Measurements from ENCODE around the gene ZNF609. TPM values are rescaled to one million over a fixed set of nuclear protein-coding genes. Genes with fewer than 3 reads are reported as not detected.

Gene ZNF609
- total and polyA plus RNA-seq, 2 experiments from 2014 or later, result 12.5 to 23.0 TPM

DNA sequence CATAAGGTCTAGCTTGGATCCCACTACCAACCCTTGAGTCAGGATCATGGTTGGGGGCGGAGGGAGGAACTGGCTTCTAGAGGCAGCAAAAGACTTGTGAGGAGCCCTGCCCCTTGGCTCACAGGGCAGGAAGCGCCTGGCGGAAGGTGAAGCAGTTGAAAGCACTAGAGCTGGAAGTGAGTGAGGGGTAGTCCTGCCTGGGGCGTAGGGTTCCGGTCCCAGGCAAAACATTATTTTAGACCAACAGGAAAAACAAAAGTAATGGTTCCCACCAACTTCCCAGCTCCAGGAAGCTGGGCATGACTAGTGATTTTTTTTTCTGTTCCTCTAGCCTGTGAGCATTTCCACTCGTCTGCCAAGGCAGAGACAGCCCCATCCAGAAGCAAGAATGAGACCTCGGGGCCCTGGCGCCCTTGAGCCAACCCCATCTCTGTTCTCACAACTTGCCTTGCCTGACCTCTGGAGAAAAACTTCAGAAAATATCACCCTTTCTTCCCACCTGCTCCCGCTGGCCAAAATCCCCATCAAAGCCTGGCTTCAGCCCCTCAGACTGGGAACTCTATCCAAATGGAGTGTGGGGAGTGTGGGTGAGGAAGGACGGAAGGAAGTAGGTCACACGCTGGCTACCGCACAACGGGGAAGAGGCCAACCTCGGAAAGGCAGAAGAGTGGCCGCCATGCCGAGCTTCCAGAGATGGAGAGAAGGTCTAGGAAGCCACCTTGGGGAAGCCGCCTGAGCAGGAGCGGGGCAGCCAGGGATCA, 257.5 kb downstream of the ZNF609 start:
- Histone ChIP-seq H3K79me2 (no peaks in the 10 kb centered on the region), H3K27me3 (no peaks in the 10 kb centered on the region), H3K36me3 (replicated peaks; ENCODE audit: insufficient read depth, low read depth) (no peaks in the 10 kb centered on the region), H3K9me2 (replicated peaks; ENCODE audit: insufficient read depth) (no peaks in the 10 kb centered on the region), H3K27ac (no peak overlapping the region), H4K20me1 (ENCODE audit: insufficient read depth, poor library complexity, severe bottlenecking) (no peaks in the 10 kb centered on the region), H3K4me3 (no peak overlapping the region), H3K9me3 (ENCODE audit: low read depth) (no peaks in the 10 kb centered on the region), H2AFZ (no peak overlapping the region), H3K4me1 (ENCODE audit: insufficient read depth) (no peaks in the 10 kb centered on the region), H3K4me2 (no peak overlapping the region)
- 97% methylated on average over 18 of the region's 18 CpGs for WGBS (ENCODE audit: low lambda C conversion rate, missing lambda C conversion rate)
- TF ChIP-seq, protein P1, sequence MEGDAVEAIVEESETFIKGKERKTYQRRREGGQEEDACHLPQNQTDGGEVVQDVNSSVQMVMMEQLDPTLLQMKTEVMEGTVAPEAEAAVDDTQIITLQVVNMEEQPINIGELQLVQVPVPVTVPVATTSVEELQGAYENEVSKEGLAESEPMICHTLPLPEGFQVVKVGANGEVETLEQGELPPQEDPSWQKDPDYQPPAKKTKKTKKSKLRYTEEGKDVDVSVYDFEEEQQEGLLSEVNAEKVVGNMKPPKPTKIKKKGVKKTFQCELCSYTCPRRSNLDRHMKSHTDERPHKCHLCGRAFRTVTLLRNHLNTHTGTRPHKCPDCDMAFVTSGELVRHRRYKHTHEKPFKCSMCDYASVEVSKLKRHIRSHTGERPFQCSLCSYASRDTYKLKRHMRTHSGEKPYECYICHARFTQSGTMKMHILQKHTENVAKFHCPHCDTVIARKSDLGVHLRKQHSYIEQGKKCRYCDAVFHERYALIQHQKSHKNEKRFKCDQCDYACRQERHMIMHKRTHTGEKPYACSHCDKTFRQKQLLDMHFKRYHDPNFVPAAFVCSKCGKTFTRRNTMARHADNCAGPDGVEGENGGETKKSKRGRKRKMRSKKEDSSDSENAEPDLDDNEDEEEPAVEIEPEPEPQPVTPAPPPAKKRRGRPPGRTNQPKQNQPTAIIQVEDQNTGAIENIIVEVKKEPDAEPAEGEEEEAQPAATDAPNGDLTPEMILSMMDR (IDR thresholded peaks at IDR 0.05; ENCODE audit: poor library complexity), result no peak
- TF ChIP-seq EZH2phosphoT487 (IDR thresholded peaks at IDR 0.05; ENCODE audit: low read depth, severe bottlenecking, unreplicated experiment) (no peak), EZH2 (IDR thresholded peaks at IDR 0.05; ENCODE audit: borderline replicate concordance) (no peak)
- DNase-seq (ENCODE audit: low spot score), result no peak

DNA sequence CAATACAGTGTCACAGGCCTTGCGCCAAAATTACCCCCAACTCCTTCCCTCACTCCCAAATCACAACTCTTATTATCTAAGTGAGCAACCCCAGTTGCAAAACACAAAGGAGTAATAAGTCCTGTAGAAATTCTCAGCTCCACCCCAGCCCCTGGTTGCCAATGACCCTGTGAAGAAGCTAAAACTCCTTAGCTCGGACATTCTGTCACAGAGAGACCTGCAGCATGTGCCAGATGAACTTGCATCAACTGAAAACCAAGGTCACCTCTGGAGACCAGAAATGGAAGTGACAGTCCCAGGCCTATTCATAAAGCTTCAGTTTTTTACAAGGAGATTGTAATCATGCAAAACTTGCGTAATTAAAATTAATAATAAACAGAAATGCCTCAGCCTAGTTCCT, 259.8 kb downstream of the ZNF609 start:
- H3K36me3 ChIP-seq (replicated peaks; ENCODE audit: insufficient read depth, low read depth), result no peaks in the 10 kb centered on the region
- H3K27me3 ChIP-seq, result no peaks in the 10 kb centered on the region
- H3K4me2 ChIP-seq, result no peak overlapping the region
- no peak overlapping the region for H3K4me3 ChIP-seq
- WGBS (ENCODE audit: low lambda C conversion rate, missing lambda C conversion rate), result 95% methylated on average over 3 of the region's 3 CpGs
- no peaks in the 10 kb centered on the region for H4K20me1 ChIP-seq (ENCODE audit: insufficient read depth, poor library complexity, severe bottlenecking)
- no peaks in the 10 kb centered on the region for H3K9me3 ChIP-seq (ENCODE audit: low read depth)
- no peak overlapping the region for H2AFZ ChIP-seq
- TF ChIP-seq EZH2phosphoT487 (IDR thresholded peaks at IDR 0.05; ENCODE audit: low read depth, severe bottlenecking, unreplicated experiment), result no peak
- TF ChIP-seq, protein P1 (IDR thresholded peaks at IDR 0.05; ENCODE audit: poor library complexity), result no peak
- H3K9me2 ChIP-seq (replicated peaks; ENCODE audit: insufficient read depth), result no peaks in the 10 kb centered on the region
- H3K79me2 ChIP-seq, result no peaks in the 10 kb centered on the region
- DNase-seq (ENCODE audit: low spot score), result no peak
- no peaks in the 10 kb centered on the region for H3K4me1 ChIP-seq (ENCODE audit: insufficient read depth)
- no peak overlapping the region for H3K27ac ChIP-seq

DNA sequence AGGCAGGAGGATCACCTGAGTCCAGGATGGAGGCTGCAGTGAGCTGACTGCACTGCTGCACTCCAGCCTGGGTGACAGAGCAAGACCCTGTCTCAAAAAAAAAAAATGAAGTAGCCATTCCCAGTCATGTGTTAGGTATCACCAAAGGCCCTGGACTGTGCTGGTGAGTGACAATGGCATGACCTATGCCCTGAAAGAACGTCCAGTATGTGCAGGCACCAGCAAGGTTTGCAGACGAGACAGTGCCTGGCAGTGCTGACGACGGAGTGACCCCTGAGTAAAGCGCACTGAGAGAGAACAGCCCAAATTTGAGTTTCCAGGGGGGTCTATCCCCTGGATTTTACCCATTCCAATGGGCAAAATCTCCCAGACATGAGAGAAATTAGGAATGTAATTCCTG, 269.8 kb downstream of the ZNF609 start:
- Histone ChIP-seq H3K4me2 (no peak overlapping the region), H3K4me1 (ENCODE audit: insufficient read depth) (no peaks in the 10 kb centered on the region), H3K79me2 (no peaks in the 10 kb centered on the region), H3K9me3 (ENCODE audit: low read depth) (no peaks in the 10 kb centered on the region), H3K4me3 (no peak overlapping the region), H4K20me1 (ENCODE audit: insufficient read depth, poor library complexity, severe bottlenecking) (no peaks in the 10 kb centered on the region), H3K27ac (no peak overlapping the region), H3K36me3 (replicated peaks; ENCODE audit: insufficient read depth, low read depth) (no peaks in the 10 kb centered on the region), H3K9me2 (replicated peaks; ENCODE audit: insufficient read depth) (no peaks in the 10 kb centered on the region), H2AFZ (no peak overlapping the region), H3K27me3 (no peaks in the 10 kb centered on the region)
- TF ChIP-seq, protein P1 (IDR thresholded peaks at IDR 0.05; ENCODE audit: poor library complexity), result no peak
- no peak for TF ChIP-seq EZH2 (IDR thresholded peaks at IDR 0.05; ENCODE audit: borderline replicate concordance)
- no peak for TF ChIP-seq EZH2phosphoT487 (IDR thresholded peaks at IDR 0.05; ENCODE audit: low read depth, severe bottlenecking, unreplicated experiment)
- no peak for DNase-seq (ENCODE audit: low spot score)
- 87% methylated on average over 5 of the region's 5 CpGs for WGBS (ENCODE audit: low lambda C conversion rate, missing lambda C conversion rate)
